OCI-LY1 (cell line): ENCODE measurements around the gene UPK3B.
"Not testable (repeated sequence)": the region's sequence is repeated elsewhere in the genome, so short reads cannot be mapped to it uniquely, and the experiment has no call there.

Experiments
- H2AFZ ChIP-seq: fragments of 200-600 bp; sonication (generic), shearing (Covaris generic); 2 replicates; pipeline ENCODE4 v1.6.0; 2014; ENCODE audit warnings: antibody characterized with exemption, mild to moderate bottlenecking, low read length
- H3F3A ChIP-seq: fragments of 200-600 bp; sonication (generic), shearing (Covaris generic); 2 replicates; pipeline ENCODE4 v1.6.0; 2014; ENCODE audit warnings: mild to moderate bottlenecking, antibody characterized with exemption, low read length, moderate library complexity; ENCODE audit not compliant: insufficient read depth
- H3K27ac ChIP-seq: fragments of 200-600 bp; sonication (generic); 2 replicates; pipeline ENCODE4 v1.5.1; 2014; ENCODE audit warnings: low read length, mixed run types, mild to moderate bottlenecking, low read depth; ENCODE audit not compliant: poor library complexity, severe bottlenecking
- H3K27me3 ChIP-seq: fragments of 200-600 bp; sonication (generic); 2 replicates; pipeline ENCODE4 v1.6.0; 2014; ENCODE audit warnings: antibody characterized with exemption, mild to moderate bottlenecking, low read length, moderate library complexity; ENCODE audit not compliant: insufficient read depth
- H3K36me3 ChIP-seq: fragments of 200-600 bp; sonication (generic); 2 replicates; pipeline ENCODE4 v1.6.1; 2014; ENCODE audit warnings: mild to moderate bottlenecking, antibody characterized with exemption, low read length, moderate library complexity, mixed read lengths; ENCODE audit not compliant: insufficient read depth
- H3K4me1 ChIP-seq: fragments of 200-600 bp; sonication (generic); 2 replicates; pipeline ENCODE4 v1.5.1; 2014; ENCODE audit warnings: mild to moderate bottlenecking, low read length, moderate library complexity; ENCODE audit not compliant: insufficient read depth, severe bottlenecking
- H3K4me2 ChIP-seq: fragments of 200-600 bp; sonication (generic), shearing (Covaris generic); 2 replicates; pipeline ENCODE4 v1.6.1; 2014; ENCODE audit warnings: low read length
- H3K4me3 ChIP-seq: fragments of 200-600 bp; sonication (generic); 2 replicates; pipeline ENCODE4 v1.5.1; 2014; ENCODE audit warnings: low read length, low read depth, mild to moderate bottlenecking, mixed read lengths; ENCODE audit not compliant: poor library complexity, severe bottlenecking
- H3K79me2 ChIP-seq: fragments of 200-600 bp; shearing (Covaris generic); 2 replicates; pipeline ENCODE4 v1.6.1; 2016; ENCODE audit warnings: mixed run types, low read length, mixed read lengths; ENCODE audit not compliant: insufficient read depth
- H3K9ac ChIP-seq: fragments of 200-600 bp; sonication (generic), shearing (Covaris generic); 2 replicates; pipeline ENCODE4 v1.6.1; 2014; ENCODE audit warnings: mild to moderate bottlenecking, low read length, mixed read lengths
- H3K9me2 ChIP-seq: fragments of 200-600 bp; sonication (generic), shearing (Covaris generic); 2 replicates; pipeline ENCODE4 v1.6.1; 2014; ENCODE audit warnings: low read depth, mild to moderate bottlenecking, low read length, mixed read lengths
- H3K9me3 ChIP-seq: fragments of 200-600 bp; shearing (Covaris generic); 2 replicates; pipeline ENCODE4 v1.6.1; 2014; ENCODE audit warnings: low read length, mixed read lengths
- H4K20me1 ChIP-seq: fragments of 200-600 bp; sonication (generic), shearing (Covaris generic); 2 replicates; pipeline ENCODE4 v1.6.0; 2016; ENCODE audit warnings: mild to moderate bottlenecking, low read length; ENCODE audit not compliant: insufficient read depth
- CTCF ChIP-seq: fragments of 200-600 bp; sonication (generic), shearing (Covaris generic); IDR thresholded peaks from 2 replicates; pipeline ENCODE4 v1.5.1; 2017; ENCODE audit warnings: mild to moderate bottlenecking, antibody characterized with exemption, low read length, moderate library complexity, mixed read lengths
- EZH2 ChIP-seq: fragments of 200-600 bp; sonication (generic), shearing (Covaris generic); IDR thresholded peaks from 2 replicates; pipeline ENCODE4 v1.8.0; 2017; ENCODE audit warnings: borderline replicate concordance, mixed run types, mild to moderate bottlenecking, antibody characterized with exemption, low read length, moderate library complexity, mixed read lengths

UPK3B gene

GRCh38 chr7:76507723-76508406 is 2.5 kb upstream of the UPK3B start:
- Histone ChIP-seq H3K27me3 (no peaks in the 10 kb centered on the region), H3K9me3 (no peaks in the 10 kb centered on the region), H2AFZ (no peak overlapping the region), H3K27ac (no peak overlapping the region), H3K4me1 (no peaks in the 10 kb centered on the region), H4K20me1 (no peaks in the 10 kb centered on the region), H3F3A (no peaks in the 10 kb centered on the region), H3K4me3 (no peak overlapping the region), H3K4me2 (no peak overlapping the region), H3K79me2 (no peaks in the 10 kb centered on the region), H3K36me3 (peaks cover 4% of the 10 kb centered on the region; the same call in 1 of the 2 replicates), H3K9me2 (no peaks in the 10 kb centered on the region), H3K9ac (no peak overlapping the region)
- TF ChIP-seq CTCF: no peak
- TF ChIP-seq EZH2: no peak

GRCh38 chr7:76511200-76511910 is 1.0 kb downstream of the UPK3B start:
- not testable (repeated sequence) for H4K20me1 ChIP-seq, H3K9me3 ChIP-seq, H3K27ac ChIP-seq, H3K4me3 ChIP-seq, H3K9me2 ChIP-seq, H3F3A ChIP-seq, H3K4me1 ChIP-seq, H2AFZ ChIP-seq, H3K36me3 ChIP-seq, H3K4me2 ChIP-seq, H3K9ac ChIP-seq, H3K79me2 ChIP-seq, H3K27me3 ChIP-seq

GRCh38 chr7:76511911-76512885 is 1.8 kb downstream of the UPK3B start:
- H3F3A ChIP-seq, H3K27ac ChIP-seq, H3K9me3 ChIP-seq, H3K36me3 ChIP-seq, H4K20me1 ChIP-seq, H3K9me2 ChIP-seq, H3K27me3 ChIP-seq, H3K4me1 ChIP-seq, H3K9ac ChIP-seq, H2AFZ ChIP-seq, H3K4me2 ChIP-seq, H3K4me3 ChIP-seq, H3K79me2 ChIP-seq: not testable (repeated sequence)
